ENCODE data around the gene U2SURP. TPM values are rescaled to one million over a fixed set of nuclear protein-coding genes. Genes with fewer than 3 reads are reported as not detected.

Gene U2SURP
- total and polyA plus RNA-seq, 12 donors: 14.1 to 49.3 (median 40.2) TPM

- Histone ChIP-seq H3K36me3 (peaks cover 0 to 31% (median 0%) of the 10 kb centered on the region in 9 donors), H3K4me1 (peaks cover 0 to 6% (median 0%) of the 10 kb centered on the region in 9 donors), H3K27me3 (no peaks in the 10 kb centered on the region), H3K9me3 (no peaks in the 10 kb centered on the region), H3K4me3 (no peak overlapping the region), H3K27ac (no peak overlapping the region)
- ATAC-seq (no peak), DNase-seq (no peak)
- no peak for TF ChIP-seq CTCF (IDR thresholded peaks at IDR 0.05)
- WGBS, 2 donors: 94 to 97% methylated on average over 5 of the region's 5 CpGs
- intact Hi-C loops (cut with DNase I): no loop called here
Observed at GRCh38 chr3:143064777-143065176, 63.4 kb downstream of the U2SURP start.

- no peaks in the 10 kb centered on the region for H3K9me3 ChIP-seq
- no peak for TF ChIP-seq CTCF (IDR thresholded peaks at IDR 0.05)
- no peak for DNase-seq
- peaks cover 0 to 6% (median 0%) of the 10 kb centered on the region in 9 donors for H3K4me1 ChIP-seq
- peaks cover 0 to 25% (median 0%) of the 10 kb centered on the region in 9 donors for H3K36me3 ChIP-seq
- H3K4me3 ChIP-seq: no peak overlapping the region
- WGBS, 2 donors: 97% methylated on average over 2 of the region's 2 CpGs
- ATAC-seq: no peak
- intact Hi-C loops (cut with DNase I): no loop called here
- H3K27me3 ChIP-seq: no peaks in the 10 kb centered on the region
- no peak overlapping the region for H3K27ac ChIP-seq
Observed at GRCh38 chr3:143065364-143065763, 64.0 kb downstream of the U2SURP start.

- WGBS, 2 donors: 92 to 94% methylated on average over 4 of the region's 4 CpGs
- Histone ChIP-seq H3K27ac (no peak overlapping the region), H3K9me3 (no peaks in the 10 kb centered on the region), H3K4me3 (no peak overlapping the region), H3K27me3 (no peaks in the 10 kb centered on the region), H3K36me3 (peaks cover 0 to 18% (median 0%) of the 10 kb centered on the region in 9 donors), H3K4me1 (peaks cover 0 to 5% (median 0%) of the 10 kb centered on the region in 9 donors)
- DNase-seq: no peak
- no peak for TF ChIP-seq CTCF (IDR thresholded peaks at IDR 0.05)
- intact Hi-C loops (cut with DNase I): no loop called here
- no peak for ATAC-seq
Observed at GRCh38 chr3:143066033-143066432, 64.7 kb downstream of the U2SURP start.

- no peaks in the 10 kb centered on the region for H3K27me3 ChIP-seq
- intact Hi-C loops (cut with DNase I): no loop called here
- H3K36me3 ChIP-seq: peaks cover 0 to 9% (median 0%) of the 10 kb centered on the region in 9 donors
- no peaks in the 10 kb centered on the region for H3K9me3 ChIP-seq
- no peak overlapping the region for H3K27ac ChIP-seq
- WGBS, 2 donors: 89 to 90% methylated on average over 3 of the region's 3 CpGs
- ATAC-seq (no peak), DNase-seq (no peak)
- H3K4me3 ChIP-seq: no peak overlapping the region
- no peaks in the 10 kb centered on the region for H3K4me1 ChIP-seq
- TF ChIP-seq CTCF (IDR thresholded peaks at IDR 0.05): no peak
Observed at GRCh38 chr3:143067201-143067600, 65.8 kb downstream of the U2SURP start.
